K562 (cell line): ENCODE data around the gene DDX54. TPM values are rescaled to one million over a fixed set of nuclear protein-coding genes. Genes with fewer than 3 reads are reported as not detected.

Experiments
- ATAC-seq: fragments of 200-7000 bp; cut with Tn5 transposase; 3 replicates; pipeline ENCODE4 v1.9.1; 2020; ENCODE audit warnings: moderate library complexity
- BruUV-seq: library from RNA; stranded (reverse); fragments of 400-500 nt; replicated peaks from 2 replicates; lab custom pipeline; 2021; lab: Mats Ljungman, UMichigan
- CTCF ChIA-PET: fragments of 300-600 bp; formaldehyde crosslinking; extraction: SDS; loops from one replicate; lab custom pipeline; 2021; ENCODE audit warnings: low intra/inter-chr PET ratio; lab: Yijun Ruan, JAX
- POLR2A ChIA-PET: fragments of 300-600, 350-650 bp; sonication (Branson Sonifier 250); formaldehyde crosslinking; extraction: SDS; loops from one replicate; lab custom pipeline; 2021; ENCODE audit warnings: antibody characterized with exemption, inconsistent platforms; lab: Yijun Ruan, JAX
- DNase-seq, 4 experiments: peaks; one replicate each; pipeline versions ENCODE4 v3.0.0 to v3.0.0-alpha.2; 2011 to 2018; ENCODE audit warnings: low spot score in 3 of 4, mixed read lengths in 3 of 4; ENCODE audit errors: extremely low read depth in 1 of 4
- FAIRE-seq: peaks from 2 replicates; lab custom pipeline; 2011; peaks lifted over from hg19 to GRCh38; lab: Jason Lieb, UNC
- H2AFZ ChIP-seq: 2 replicates; pipeline ENCODE4 v1.6.0; 2011; ENCODE audit warnings: low read depth, low read length, control low read depth, inconsistent platforms
- H3K27ac ChIP-seq: fragments of 200-600 bp; 3 replicates; pipeline ENCODE4 v1.8.0; 2011; ENCODE audit warnings: low read depth, mild to moderate bottlenecking, control low read depth, inconsistent platforms, low read length, moderate library complexity, mixed read lengths; ENCODE audit errors: extremely low read depth
- H3K27me3 ChIP-seq, 2 experiments: fragments of 300-600 bp in 1 of 2; 2 replicates in 1 of 2; 3 replicates in 1 of 2; pipeline versions ENCODE4 v1.6.0 to v1.8.0; 2011; ENCODE audit warnings: inconsistent platforms in 2 of 2, low read length in 2 of 2, mild to moderate bottlenecking in 1 of 2, mixed read lengths in 1 of 2, moderate library complexity in 1 of 2; ENCODE audit not compliant: control insufficient read depth in 2 of 2, insufficient read depth in 2 of 2
- H3K36me3 ChIP-seq: fragments of 300-600 bp; 3 replicates; pipeline ENCODE4 v1.8.0; 2011; ENCODE audit warnings: mild to moderate bottlenecking, low read length, inconsistent platforms; ENCODE audit not compliant: control insufficient read depth, insufficient read depth
- H3K4me1 ChIP-seq, 2 experiments: fragments of 200-600 bp in 1 of 2; replicated peaks in 1 of 2; 2 replicates in 1 of 2; 3 replicates in 1 of 2; pipeline versions ENCODE4 v1.5.1 to v1.8.0; 2011; ENCODE audit warnings: inconsistent platforms in 2 of 2, low read length in 2 of 2, mild to moderate bottlenecking in 1 of 2, mixed read lengths in 1 of 2, moderate library complexity in 1 of 2; ENCODE audit not compliant: control insufficient read depth in 2 of 2, insufficient read depth in 2 of 2
- H3K4me2 ChIP-seq: 2 replicates; pipeline ENCODE4 v1.6.1; 2011; ENCODE audit warnings: low read length, control low read depth, inconsistent platforms, mixed read lengths; ENCODE audit not compliant: insufficient read depth
- H3K4me3 ChIP-seq: fragments of 200-600 bp; sonication (generic), shearing (Covaris generic); 2 replicates; pipeline ENCODE4 v1.5.1; 2016; ENCODE audit warnings: control low read depth, inconsistent platforms
- H3K79me2 ChIP-seq: fragments of 200-600 bp; 3 replicates; pipeline ENCODE4 v1.8.0; 2011; ENCODE audit warnings: low read length, inconsistent platforms; ENCODE audit not compliant: control insufficient read depth, insufficient read depth
- H3K9ac ChIP-seq, 2 experiments: 2 replicates each; pipeline versions ENCODE4 v1.6.0 to v1.6.1; 2011; ENCODE audit warnings: low read depth in 2 of 2, low read length in 2 of 2, control low read depth in 1 of 2, inconsistent platforms in 1 of 2, mild to moderate bottlenecking in 1 of 2, mixed read lengths in 1 of 2; ENCODE audit not compliant: insufficient read depth in 1 of 2
- H3K9me1 ChIP-seq: one replicate; pipeline ENCODE4 v1.6.0; 2011; ENCODE audit warnings: inconsistent platforms, mild to moderate bottlenecking, low read length, moderate library complexity; ENCODE audit not compliant: control insufficient read depth, insufficient read depth
- H3K9me3 ChIP-seq: replicated peaks from 2 replicates; pipeline ENCODE4 v1.5.1; 2011; ENCODE audit warnings: low read depth, low read length, inconsistent platforms; ENCODE audit not compliant: control insufficient read depth, insufficient read depth
- H4K20me1 ChIP-seq: replicated peaks from 2 replicates; pipeline ENCODE4 v1.6.1; 2011; ENCODE audit warnings: low read length, inconsistent platforms, mixed read lengths; ENCODE audit not compliant: control insufficient read depth, insufficient read depth
- DMBX1 ChIP-seq: fragments of 250-450 bp; sonication (Bioruptor Pico); IDR thresholded peaks from 2 replicates; pipeline ENCODE4 v1.8.0; 2022; ENCODE audit warnings: inconsistent platforms, mild to moderate bottlenecking, moderate library complexity, borderline replicate concordance
- ELK3 ChIP-seq: fragments of 450-650 bp; formaldehyde crosslinking; IDR thresholded peaks from 2 replicates; pipeline ENCODE4 v1.4.0; 2020; ENCODE audit warnings: mild to moderate bottlenecking
- HDAC1 ChIP-seq, 2 experiments: fragments of 450-650 bp; IDR thresholded peaks; 2 replicates each; pipeline ENCODE4 v1.6.1; 2016 to 2017; ENCODE audit warnings: inconsistent platforms in 1 of 2, mild to moderate bottlenecking in 1 of 2, moderate library complexity in 1 of 2
- HDAC3 ChIP-seq: fragments of 450-650 bp; IDR thresholded peaks from 2 replicates; pipeline ENCODE4 v1.6.1; 2018; ENCODE audit warnings: borderline replicate concordance, mild to moderate bottlenecking, moderate library complexity; ENCODE audit not compliant: partially characterized antibody
- MYNN ChIP-seq, 2 experiments: sonication (generic); formaldehyde crosslinking in 1 of 2; IDR thresholded peaks; 2 replicates each; pipeline versions ENCODE4 v1.5.0 to v1.6.1; 2016 to 2020; ENCODE audit warnings: antibody characterized with exemption in 1 of 2, missing genetic modification reagents in 1 of 2
- NCOA1 ChIP-seq: fragments of 450-650 bp; IDR thresholded peaks from 2 replicates; pipeline ENCODE4 v1.6.1; 2016; ENCODE audit warnings: low read depth
- RAD51 ChIP-seq: fragments of 450-650 bp; IDR thresholded peaks from 2 replicates; pipeline ENCODE4 v1.7.1; 2016; ENCODE audit warnings: low read depth, mild to moderate bottlenecking, borderline replicate concordance
- WGBS: fragments of 100-300 bp; shearing (Covaris generic); methylation state at CpG from one replicate; pipeline ENCODE4 v1.1.6; 2016; ENCODE audit warnings: low coverage, mixed read lengths; ENCODE audit not compliant: insufficient coverage; ENCODE audit errors: missing lambda C conversion rate; 5-methylcytosine and 5-hydroxymethylcytosine counted together
- in situ Hi-C: fragments of 300-500 bp; cut with MboI; formaldehyde crosslinking; loops from 4 replicates; pipeline ENCODE4 v1.15.0; 2018; ENCODE audit warnings: inconsistent platforms, mixed read lengths
- intact Hi-C: fragments of 100-400 bp; cut with micrococcal nuclease; formaldehyde crosslinking; loops from 2 replicates; pipeline ENCODE4 v1.14.2; 2022
- polyA plus RNA-seq, 8 experiments: library from polyadenylated mRNA; depleted of rRNA in 4 of 8; stranded (reverse) in 5 of 8; unstranded in 3 of 8; fragments of >200 nt; fragmentation: Nextera tagmentation in 2 of 8; fragmentation: Illumina TruSeq in 1 of 8; extraction: Ambion mirVana in 2 of 8; extraction: Trizol in 1 of 8; gene quantifications; 2 replicates each; pipeline versions ENCODE4 v1.2.1 to v1.2.3, GENCODE V29; 2011 to 2014; ENCODE audit warnings: inconsistent platforms in 1 of 8, missing spikeins in 1 of 8
- total RNA-seq, 7 experiments: library from RNA; depleted of rRNA in 6 of 7; stranded (reverse); fragments of >200 nt in 6 of 7; fragmentation: Illumina TruSeq in 2 of 7; extraction: Trizol in 2 of 7; gene quantifications; 2 replicates each; pipeline versions ENCODE4 v1.2.1 to v1.2.3, GENCODE V29; 2011 to 2021; ENCODE audit warnings: low replicate concordance in 1 of 7

Gene DDX54
- total and polyA plus RNA-seq, 9 of the 15 experiments (the other 6 are each of a cell fraction or from before 2014, with no cell fraction given), result 1.4 to 135 (median 51.4) TPM

GRCh38 chr12:113233967-113234366 lies 48.7 kb upstream of the DDX54 start:
- H2AFZ ChIP-seq, result no peak overlapping the region
- H3K4me3 ChIP-seq, result no peak overlapping the region
- no peaks in the 10 kb centered on the region for H3K79me2 ChIP-seq
- H3K27ac ChIP-seq, result no peak overlapping the region
- H3K36me3 ChIP-seq, result peaks cover 44% of the 10 kb centered on the region
- H3K9ac ChIP-seq, result no peak overlapping the region
- no TSS peak for BruUV-seq
- DNase-seq (no peak), ATAC-seq (no peak), FAIRE-seq (no peak)
- 91% methylated on average over 4 of the region's 4 CpGs for WGBS
- H3K9me1 ChIP-seq, result peaks cover 5% of the 10 kb centered on the region
- no peaks in the 10 kb centered on the region; a peak in 1 of 5 replicates for H3K27me3 ChIP-seq
- peaks cover 9% of the 10 kb centered on the region for H3K9me3 ChIP-seq
- ChIA-PET CTCF (no interaction called here), POLR2A (interaction anchor here (1.1 kb wide), 1 partner anchor 12 kb away, joined by 3 read pairs; no protein-coding TSS in a partner anchor)
- H4K20me1 ChIP-seq, result no peaks in the 10 kb centered on the region
- intact Hi-C loops, result no loop called here
- H3K4me1 ChIP-seq, result peaks cover 53 to 72% of the 10 kb centered on the region in 2 experiments
- no peak overlapping the region for H3K4me2 ChIP-seq
- in situ Hi-C loops, result no loop called here
- TF ChIP-seq ELK3 (no peak), HDAC1 (IDR thresholded peaks at IDR 0.05) (no peak), MYNN (IDR thresholded peaks at IDR 0.05) (no peak), MYNN (CRISPR knock-in tag; IDR thresholded peaks at IDR 0.05) (no peak), DMBX1 (CRISPR knock-in tag) (no peak), HDAC3 (no peak), NCOA1 (no peak), RAD51 (no peak)
